GM12878 (cell line): ENCODE results near the gene PLAC8. TPM values are rescaled to one million over a fixed set of nuclear protein-coding genes. Genes with fewer than 3 reads are reported as not detected.
"Not testable (repeated sequence)": the region's sequence is repeated elsewhere in the genome, so short reads cannot be mapped to it uniquely, and the experiment has no call there.

Experiments
- ATAC-seq: fragments of 200-7000 bp; cut with Tn5 transposase; 3 replicates; pipeline ENCODE4 v1.9.1; 2020; ENCODE audit warnings: mild to moderate bottlenecking, moderate library complexity
- BruUV-seq: library from RNA; stranded (reverse); fragments of 400-500 nt; replicated peaks from 2 replicates; lab custom pipeline; 2021; lab: Mats Ljungman, UMichigan
- CTCF ChIA-PET: fragments of 300-600 bp; sonication (Branson Sonifier 250); formaldehyde crosslinking; extraction: SDS; loops from one replicate; lab custom pipeline; 2021; ENCODE audit warnings: inconsistent platforms; lab: Yijun Ruan, JAX
- POLR2A ChIA-PET: fragments of 350-600 bp; formaldehyde crosslinking; extraction: SDS; loops from one replicate; lab custom pipeline; 2021; ENCODE audit warnings: inconsistent platforms; lab: Charles Lee
- RAD21 ChIA-PET: fragments of 300-600 bp; sonication (Branson Sonifier 250); formaldehyde crosslinking; loops from one replicate; lab custom pipeline; 2023; ENCODE audit warnings: antibody characterized with exemption; ENCODE audit not compliant: unreplicated experiment; lab: Charles Lee
- SMC1A ChIA-PET: fragments of 300-600 bp; sonication (Branson Sonifier 250); formaldehyde crosslinking; loops from one replicate; lab custom pipeline; 2023; ENCODE audit not compliant: unreplicated experiment, uncharacterized antibody; lab: Charles Lee
- DNase-seq: peaks from one replicate; pipeline ENCODE4 v3.0.0-alpha.2; 2011; ENCODE audit warnings: low read depth, low spot score
- FAIRE-seq: peaks from 3 replicates; lab custom pipeline; 2011; peaks lifted over from hg19 to GRCh38; lab: Jason Lieb, UNC
- H2AFZ ChIP-seq: 2 replicates; pipeline ENCODE4 v1.6.0; 2011; ENCODE audit warnings: low read depth, low read length, control low read depth; ENCODE audit not compliant: control insufficient read depth
- H3K27ac ChIP-seq: 2 replicates; pipeline ENCODE4 v1.5.1; 2011; ENCODE audit warnings: control low read depth; ENCODE audit not compliant: control insufficient read depth, insufficient read depth
- H3K27me3 ChIP-seq, 2 experiments: replicated peaks in 1 of 2; 2 replicates each; pipeline versions ENCODE4 v1.6.0 to v1.6.1; 2011; ENCODE audit warnings: low read length in 1 of 2; ENCODE audit not compliant: control insufficient read depth in 2 of 2, insufficient read depth in 2 of 2
- H3K36me3 ChIP-seq, 2 experiments: 2 replicates each; pipeline ENCODE4 v1.5.1; 2011; ENCODE audit warnings: low read length in 1 of 2; ENCODE audit not compliant: control insufficient read depth in 2 of 2, insufficient read depth in 2 of 2
- H3K4me1 ChIP-seq: 2 replicates; pipeline ENCODE4 v1.6.1; 2011; ENCODE audit warnings: mild to moderate bottlenecking, low read length, moderate library complexity, mixed read lengths; ENCODE audit not compliant: control insufficient read depth, insufficient read depth
- H3K4me2 ChIP-seq: 2 replicates; pipeline ENCODE4 v1.6.0; 2011; ENCODE audit warnings: control low read depth; ENCODE audit not compliant: control insufficient read depth, insufficient read depth
- H3K4me3 ChIP-seq: fragments of 200-600 bp; sonication (generic); 2 replicates; pipeline ENCODE4 v1.5.1; 2016
- H3K79me2 ChIP-seq: 2 replicates; pipeline ENCODE4 v1.6.0; 2011; ENCODE audit warnings: low read length; ENCODE audit not compliant: control insufficient read depth, insufficient read depth
- H3K9ac ChIP-seq: 2 replicates; pipeline ENCODE4 v1.8.0; 2011; ENCODE audit warnings: low read length, control low read depth, mixed read lengths; ENCODE audit not compliant: control insufficient read depth, insufficient read depth
- H3K9me3 ChIP-seq: replicated peaks from 3 replicates; pipeline ENCODE4 v1.5.1; 2011; ENCODE audit warnings: mild to moderate bottlenecking, low read length; ENCODE audit not compliant: control insufficient read depth, insufficient read depth
- H4K20me1 ChIP-seq: 2 replicates; pipeline ENCODE4 v1.6.0; 2011; ENCODE audit not compliant: control insufficient read depth, insufficient read depth
- IKZF1 ChIP-seq: fragments of 450-650 bp; conservative IDR thresholded peaks from 2 replicates; pipeline ENCODE4 v1.6.1; 2017; ENCODE audit warnings: antibody characterized with exemption, mild to moderate bottlenecking
- SREBF2 ChIP-seq: IDR thresholded peaks from 2 replicates; pipeline ENCODE4 v1.6.1; 2012; ENCODE audit warnings: mild to moderate bottlenecking, low read length
- WGBS: methylation state at CpG from one replicate; pipeline ENCODE4 v1.1.6; 2016; ENCODE audit warnings: low lambda C conversion rate; ENCODE audit not compliant: insufficient replicate concordance, insufficient coverage; ENCODE audit errors: missing lambda C conversion rate; 5-methylcytosine and 5-hydroxymethylcytosine counted together
- in situ Hi-C: fragments of 300-500 bp; cut with MboI; formaldehyde crosslinking; loops from 9 replicates; pipeline ENCODE4 v1.14.3; 2018; ENCODE audit warnings: mixed read lengths
- intact Hi-C: fragments of 100-400 bp; cut with micrococcal nuclease; formaldehyde crosslinking; loops from one replicate; pipeline ENCODE4 v1.14.2; 2022; ENCODE audit not compliant: unreplicated experiment
- polyA plus RNA-seq, 11 experiments: library from polyadenylated mRNA; depleted of rRNA in 4 of 11; unstranded in 6 of 11; stranded (reverse) in 5 of 11; fragments of >200 nt; fragmentation: Nextera tagmentation in 4 of 11; fragmentation: Illumina TruSeq in 1 of 11; extraction: Ambion mirVana in 4 of 11; extraction: Trizol in 1 of 11; gene quantifications; 1 replicate in 1 of 11; 2 replicates in 10 of 11; pipeline versions ENCODE4 v1.2.1 to v1.2.3, GENCODE V29; 2011 to 2016; ENCODE audit warnings: inconsistent platforms in 2 of 11, missing spikeins in 2 of 11, low read depth in 1 of 11
- total RNA-seq, 4 experiments: library from RNA; depleted of rRNA in 3 of 4; stranded (reverse); fragments of >200 nt in 3 of 4; fragmentation: Illumina TruSeq in 1 of 4; extraction: Trizol in 1 of 4; gene quantifications; 2 replicates each; pipeline versions ENCODE4 v1.2.1 to v1.2.3, GENCODE V29; 2013 to 2021

The PLAC8 gene
- total and polyA plus RNA-seq, 10 of the 15 experiments (the other 5 are each of a cell fraction or from before 2014, with no cell fraction given): 214 to 841 (median 348) TPM

- Histone ChIP-seq H3K79me2 (peaks cover 17% of the 10 kb centered on the region), H3K4me2 (no peak overlapping the region), H3K9me3 (no peaks in the 10 kb centered on the region; the same call in 2 of the 3 replicates), H3K4me3 (no peak overlapping the region), H3K9ac (no peak overlapping the region), H3K27me3 (no peaks in the 10 kb centered on the region), H3K27ac (no peak overlapping the region), H2AFZ (no peak overlapping the region), H3K4me1 (peaks cover 2% of the 10 kb centered on the region; the same call in 1 of the 2 replicates), H3K36me3 (no peaks in the 10 kb centered on the region; a peak in 1 of 4 replicates), H4K20me1 (no peaks in the 10 kb centered on the region)
- DNase-seq: no peak
- no peak for ATAC-seq
- ChIA-PET CTCF (no interaction called here), RAD21 (no interaction called here), POLR2A (no interaction called here), SMC1A (no interaction called here)
- no peak for FAIRE-seq
- 97% methylated on average over 11 of the region's 14 CpGs for WGBS
- TF ChIP-seq SREBF2: no peak
- TF ChIP-seq IKZF1: no peak
- in situ Hi-C loops (no loop called here), intact Hi-C loops (no loop called here)
- no TSS peak for BruUV-seq
Observed at GRCh38 chr4:83043801-83044407, 70.6 kb downstream of the PLAC8 start.

DNA sequence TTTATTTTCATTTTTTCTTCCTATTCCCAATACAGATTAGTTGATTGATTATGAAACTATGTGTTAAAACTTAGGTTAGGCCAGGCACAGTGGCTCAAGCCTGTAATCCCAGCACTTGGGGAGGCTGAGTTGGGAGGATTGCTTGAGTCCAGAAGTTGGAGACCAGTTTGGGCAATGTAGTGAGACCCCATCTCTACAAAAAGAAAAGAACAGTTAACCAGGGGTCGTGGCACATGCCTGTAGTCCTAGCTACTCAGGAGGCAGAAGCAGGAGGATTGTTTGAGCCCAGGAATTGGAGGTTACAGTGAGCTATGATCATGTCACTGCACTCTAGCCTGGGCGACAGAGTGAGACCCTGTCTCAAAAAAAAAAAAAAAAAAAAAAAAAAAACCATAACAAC is 71.4 kb downstream of the PLAC8 start:
- H3K4me2 ChIP-seq, H3K36me3 ChIP-seq, intact Hi-C loops, RAD21 ChIA-PET, H3K4me3 ChIP-seq, SMC1A ChIA-PET, POLR2A ChIA-PET, FAIRE-seq, H3K9ac ChIP-seq, H3K27me3 ChIP-seq, H3K27ac ChIP-seq, DNase-seq, in situ Hi-C loops, ATAC-seq, H2AFZ ChIP-seq, H3K4me1 ChIP-seq, CTCF ChIA-PET, BruUV-seq, H3K9me3 ChIP-seq, H4K20me1 ChIP-seq: not testable (repeated sequence)
- peaks cover 21% of the 10 kb centered on the region for H3K79me2 ChIP-seq
- WGBS: 92% methylated on average over 2 of the region's 2 CpGs
